Central memory CD4-positive, alpha-beta T cell (primary cell): Measurements from ENCODE around the gene CHTF8.
"Not testable (repeated sequence)": the region's sequence is repeated elsewhere in the genome, so short reads cannot be mapped to it uniquely, and the experiment has no call there.

Experiments used
- DNase-seq: peaks from one replicate; pipeline ENCODE4 v3.0.0; 2022

The CHTF8 gene

GRCh38 chr16:69138608-69139007 is 6.2 kb upstream of the CHTF8 start:
- DNase-seq, result no peak

- DNase-seq, result no peak
Observed at GRCh38 chr16:69133373-69133954, 1.1 kb upstream of the CHTF8 start.

DNA sequence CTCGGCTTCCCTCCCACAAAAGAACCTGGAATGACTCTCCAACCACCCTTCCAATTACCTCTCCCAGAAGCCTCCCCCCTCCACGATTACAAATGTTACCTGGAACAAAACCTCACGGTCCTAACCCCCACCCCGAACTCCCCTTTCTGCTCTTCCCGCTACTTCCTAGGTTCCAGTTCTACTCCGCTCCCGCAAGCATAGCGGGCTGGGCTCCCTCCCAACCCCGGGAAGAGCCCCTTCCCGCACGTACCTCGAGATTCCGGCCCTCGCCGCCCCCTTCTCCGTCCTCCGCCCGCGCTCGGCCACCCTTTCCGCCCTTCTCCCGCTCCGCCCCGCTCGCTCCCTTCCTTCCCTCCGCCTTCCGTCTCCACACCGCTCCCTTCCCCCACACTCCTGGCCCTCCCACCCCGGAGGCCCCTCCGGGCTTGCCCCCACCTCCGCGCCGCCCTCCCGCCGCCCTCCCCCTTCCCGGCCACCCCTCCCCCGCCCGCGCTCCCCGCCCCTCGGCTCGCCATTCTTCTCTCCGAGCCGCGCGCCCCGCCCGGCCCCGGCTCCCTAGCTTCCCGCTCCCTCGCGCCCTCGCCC is 457 bp downstream of the CHTF8 start:
- DNase-seq, result no peak

GRCh38 chr16:69131167-69131838 is 1.1 kb downstream of the CHTF8 start:
- no peak for DNase-seq

- DNase-seq, result no peak
Observed at GRCh38 chr16:69130461-69130860, 1.9 kb downstream of the CHTF8 start.

DNA sequence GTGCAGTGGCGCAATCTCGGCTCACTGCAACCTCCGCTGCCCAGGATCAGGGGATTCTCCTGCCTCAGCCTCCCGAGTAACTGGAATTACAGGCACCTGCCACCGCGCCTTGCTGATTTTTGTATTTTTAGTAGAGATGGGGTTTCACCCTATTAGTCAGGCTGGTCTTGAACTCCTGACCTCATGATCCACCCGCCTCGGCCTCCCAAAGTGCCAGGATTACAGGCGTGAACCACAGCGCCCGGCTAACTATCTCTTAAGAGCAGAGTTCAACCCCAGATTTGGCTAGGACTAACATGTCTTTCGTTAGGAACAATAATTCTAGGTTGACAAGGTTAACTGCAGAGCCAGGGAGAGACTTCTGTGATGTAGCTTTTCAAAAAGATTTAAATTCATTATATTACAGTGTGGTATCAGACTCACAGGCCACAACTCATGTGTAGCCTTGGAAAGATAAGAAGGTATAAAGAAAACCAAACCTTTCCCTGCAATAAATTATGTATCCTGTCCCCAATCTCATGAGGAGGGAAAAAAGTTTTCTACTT is 4.3 kb downstream of the CHTF8 start:
- DNase-seq, result no peak

DNA sequence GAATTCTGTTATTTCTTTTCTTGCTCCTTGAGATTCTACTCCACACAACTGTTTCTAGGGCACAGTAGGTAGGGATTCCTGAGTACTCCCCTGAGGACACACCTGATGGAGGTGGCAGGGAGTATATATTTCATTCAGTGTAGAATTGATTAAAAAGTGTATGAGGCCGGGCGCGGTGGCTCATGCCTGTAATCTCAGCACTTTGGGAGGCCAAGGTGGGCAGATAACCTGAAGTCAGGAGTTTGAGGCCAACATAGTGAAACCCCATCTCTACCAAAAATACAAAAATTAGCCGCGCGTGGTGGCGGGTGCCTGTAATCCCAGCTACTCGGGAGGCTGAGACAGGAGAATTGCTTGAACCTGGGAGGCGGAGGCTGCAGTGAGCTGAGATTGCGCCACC is 5.6 kb downstream of the CHTF8 start:
- DNase-seq, result not testable (repeated sequence)

DNA sequence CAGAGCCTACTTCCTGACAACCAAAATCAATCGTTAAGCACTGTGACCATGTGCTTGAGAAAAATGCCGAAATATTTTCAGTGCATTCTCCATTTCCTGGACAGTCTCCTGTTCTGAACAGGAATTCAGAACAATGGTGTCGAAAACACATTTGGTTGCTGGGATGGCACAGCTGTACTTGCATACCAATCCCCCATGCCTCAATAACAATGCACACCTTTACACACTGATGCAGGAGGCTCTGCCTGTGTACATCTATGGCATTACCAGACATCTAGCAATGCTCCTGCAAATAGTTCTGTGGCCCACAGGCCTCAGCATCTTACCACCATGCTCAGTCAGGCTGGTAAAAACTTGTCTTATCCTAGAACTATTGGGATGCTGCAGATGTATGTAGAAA is 6.2 kb downstream of the CHTF8 start:
- DNase-seq, result no peak

- DNase-seq, result not testable (repeated sequence)
Observed at GRCh38 chr16:69124961-69125360, 7.4 kb downstream of the CHTF8 start.

GRCh38 chr16:69124406-69124805 is 8.0 kb downstream of the CHTF8 start:
- not testable (repeated sequence) for DNase-seq

- DNase-seq, result peak; percentile 67
Observed at GRCh38 chr16:69123910-69124309, 8.5 kb downstream of the CHTF8 start.

DNA sequence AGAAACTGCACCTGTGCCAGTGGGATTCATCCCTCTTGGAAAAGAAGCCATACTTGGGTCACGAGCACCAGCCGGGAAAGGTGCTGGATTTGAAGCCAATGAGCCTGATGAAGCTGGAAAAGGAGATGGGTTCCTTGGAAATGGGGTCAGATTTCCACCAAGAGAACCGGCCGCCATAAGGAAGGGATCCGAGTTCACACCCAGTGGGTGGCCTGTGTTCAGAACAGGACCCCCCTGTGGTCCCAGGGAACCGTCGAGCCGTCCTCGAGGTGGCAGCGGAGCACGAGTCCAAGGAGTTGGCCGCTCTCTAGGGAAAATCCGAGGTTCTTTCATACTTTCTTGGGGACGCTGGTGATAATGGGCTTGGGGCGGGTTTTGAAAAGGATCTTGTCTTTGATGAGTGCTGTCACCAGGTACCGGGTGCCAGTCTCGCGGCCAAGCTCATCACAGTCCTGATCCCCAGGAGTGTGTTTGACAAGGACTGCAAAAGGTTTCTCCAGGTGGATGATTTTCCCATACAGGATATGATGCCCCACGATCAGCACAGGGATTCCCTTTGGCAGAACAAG is 12.2 kb downstream of the CHTF8 start:
- DNase-seq, result no peak

- no peak for DNase-seq
Observed at GRCh38 chr16:69119536-69119935, 12.9 kb downstream of the CHTF8 start.

DNA sequence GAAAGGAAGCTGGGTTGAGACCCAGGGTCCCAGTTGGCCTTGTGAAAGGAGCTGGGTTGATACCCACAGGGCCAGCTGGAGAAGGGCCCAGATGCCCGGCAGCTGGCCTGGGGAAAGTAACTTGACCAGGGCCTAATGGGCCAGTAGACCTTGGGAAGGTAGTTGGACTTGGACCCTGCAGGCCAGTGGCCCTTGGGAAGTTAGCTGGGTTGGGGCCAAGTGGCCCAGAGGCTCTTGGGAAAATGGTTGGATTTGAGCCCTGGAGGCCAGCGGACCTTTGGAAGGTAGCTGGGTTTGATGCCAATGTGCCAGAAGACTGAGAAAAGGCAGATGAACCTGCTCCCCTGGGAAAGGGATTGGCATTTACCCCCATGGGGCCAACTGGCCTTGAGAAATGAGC is 13.4 kb downstream of the CHTF8 start:
- DNase-seq, result no peak

DNA sequence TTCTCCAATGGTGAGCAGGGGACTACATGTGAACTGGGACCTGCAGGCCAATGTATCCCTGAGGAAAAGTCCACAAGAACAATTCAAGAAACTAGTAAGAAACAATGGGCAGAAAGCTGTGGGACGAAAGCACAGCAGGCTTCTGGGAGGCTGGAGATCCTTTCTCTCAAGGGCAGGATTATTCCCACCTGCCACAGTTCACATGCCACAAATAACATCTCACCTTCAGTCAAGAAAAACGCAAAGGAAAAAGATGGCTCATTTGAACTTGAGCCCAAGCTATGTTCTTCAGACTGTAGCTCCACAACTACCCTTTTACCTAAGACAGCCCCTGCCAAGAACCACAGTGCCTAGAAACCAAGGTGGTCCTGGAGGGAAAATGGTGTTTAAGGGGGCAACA is 13.9 kb downstream of the CHTF8 start:
- no peak for DNase-seq

DNA sequence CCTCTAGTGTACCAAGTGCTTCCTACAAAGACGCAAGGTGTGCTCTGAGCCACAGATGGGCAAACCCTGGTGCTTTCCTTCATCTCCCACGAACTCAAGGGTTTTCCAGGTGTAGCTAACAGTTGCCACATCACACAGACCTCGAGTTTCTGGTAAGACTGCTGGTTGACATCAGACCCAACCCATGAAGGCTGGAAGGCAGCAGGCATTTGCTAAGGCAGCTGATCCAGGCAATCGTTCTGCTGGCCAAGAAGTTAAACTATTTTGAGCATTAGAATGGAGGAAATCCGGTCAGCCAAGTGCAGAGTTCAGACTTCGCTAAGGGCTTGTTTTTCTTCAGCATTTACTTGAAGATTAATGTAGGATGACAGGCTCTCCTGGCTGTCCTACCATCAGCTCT is 15.5 kb downstream of the CHTF8 start:
- DNase-seq, result no peak

DNA sequence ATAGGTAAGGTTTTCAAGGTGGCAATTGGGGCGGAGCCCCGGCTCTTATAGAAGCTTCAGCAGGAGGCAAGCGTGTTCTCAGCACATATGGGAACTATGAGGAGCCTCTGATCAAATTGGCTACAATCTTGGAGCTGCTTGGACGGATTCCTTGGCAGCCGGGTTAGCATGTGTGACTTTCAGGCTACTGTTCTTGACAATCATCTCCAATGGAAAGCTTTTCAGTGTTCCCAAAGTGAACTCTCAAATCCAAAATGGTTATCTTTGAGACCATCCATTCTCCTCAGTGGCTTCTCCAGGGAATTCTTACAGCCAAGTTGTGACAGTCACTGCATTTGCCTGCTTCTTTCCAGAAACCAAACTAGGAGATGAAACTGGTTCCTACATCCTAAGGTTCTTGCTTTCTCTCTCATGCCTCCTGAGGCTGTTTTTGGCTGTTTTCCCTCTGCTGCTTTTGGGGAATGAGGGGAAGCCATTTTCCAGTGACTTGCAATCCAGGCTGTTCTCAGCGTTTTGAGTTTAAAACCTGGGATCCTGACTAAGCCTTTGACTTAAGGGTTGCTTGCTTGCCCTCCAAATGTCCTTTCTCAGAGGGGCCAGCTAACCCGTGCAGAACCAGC is 16.0 kb downstream of the CHTF8 start:
- DNase-seq, result no peak

DNA sequence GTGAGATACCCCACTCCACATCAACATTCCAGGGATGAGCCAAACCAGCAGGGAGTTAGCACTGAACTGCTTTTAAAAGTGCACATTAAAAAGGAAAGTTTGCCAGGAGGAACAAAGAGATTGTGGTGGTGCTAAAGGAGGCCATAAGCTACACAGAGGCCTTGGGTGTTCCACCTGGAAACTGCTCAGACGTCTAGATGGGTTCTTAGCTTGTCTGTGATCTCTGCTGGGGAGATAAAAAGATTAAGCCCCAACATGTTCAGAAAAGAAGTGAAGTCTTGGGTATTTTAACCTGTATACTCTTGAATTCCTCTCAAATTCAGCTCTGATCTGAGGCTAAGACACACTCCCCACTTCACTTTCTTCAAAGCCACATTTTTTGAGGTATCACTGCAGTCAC is 16.6 kb downstream of the CHTF8 start:
- DNase-seq, result no peak

GRCh38 chr16:69115361-69115760 is 17.0 kb downstream of the CHTF8 start:
- no peak for DNase-seq

DNA sequence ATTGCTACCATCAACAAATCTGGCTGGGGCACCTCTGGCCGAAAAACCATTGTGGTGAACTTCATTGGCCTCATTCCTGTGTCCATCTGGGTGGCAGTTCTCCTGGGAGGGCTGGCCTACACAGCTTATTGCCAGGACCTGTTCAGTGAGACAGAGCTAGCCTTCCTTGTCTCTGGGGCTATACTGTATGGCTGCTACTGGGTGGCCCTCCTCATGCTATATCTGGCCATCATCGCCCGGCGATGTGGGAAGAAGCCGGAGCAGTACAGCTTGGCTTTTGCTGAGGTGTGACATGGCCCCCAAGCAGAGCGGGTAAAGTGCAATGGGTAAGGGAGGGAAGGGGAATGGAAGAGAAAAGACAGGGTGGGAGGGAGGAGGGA is 17.4 kb downstream of the CHTF8 start:
- DNase-seq, result no peak

DNA sequence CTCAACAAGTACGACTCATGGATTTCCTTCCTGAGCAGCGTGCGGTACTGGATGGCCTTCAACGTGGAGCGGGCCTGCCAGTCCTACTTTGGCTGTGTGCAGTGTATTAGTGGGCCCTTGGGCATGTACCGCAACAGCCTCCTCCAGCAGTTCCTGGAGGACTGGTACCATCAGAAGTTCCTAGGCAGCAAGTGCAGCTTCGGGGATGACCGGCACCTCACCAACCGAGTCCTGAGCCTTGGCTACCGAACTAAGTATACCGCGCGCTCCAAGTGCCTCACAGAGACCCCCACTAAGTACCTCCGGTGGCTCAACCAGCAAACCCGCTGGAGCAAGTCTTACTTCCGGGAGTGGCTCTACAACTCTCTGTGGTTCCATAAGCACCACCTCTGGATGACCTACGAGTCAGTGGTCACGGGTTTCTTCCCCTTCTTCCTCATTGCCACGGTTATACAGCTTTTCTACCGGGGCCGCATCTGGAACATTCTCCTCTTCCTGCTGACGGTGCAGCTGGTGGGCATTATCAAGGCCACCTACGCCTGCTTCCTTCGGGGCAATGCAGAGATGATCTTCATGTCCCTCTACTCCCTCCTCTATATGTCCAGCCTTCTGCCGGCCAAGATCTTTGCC is 17.9 kb downstream of the CHTF8 start:
- no peak for DNase-seq

GRCh38 chr16:69113216-69113615 is 19.2 kb downstream of the CHTF8 start:
- no peak for DNase-seq
